ENCODE data around the gene GPT2. TPM values are rescaled to one million over a fixed set of nuclear protein-coding genes. Genes with fewer than 3 reads are reported as not detected.

GPT2 gene
- total RNA-seq, 1 experiment from 2014 or later, result 81.8 TPM

GRCh38 chr16:46950009-46950408, 65.8 kb downstream of the GPT2 start:
- Mint-ChIP-seq H3K4me1 (no peaks in the 10 kb centered on the region), H3K27ac (no peak overlapping the region; the same call in 1 of the 2 replicates), H3K4me3 (no peak overlapping the region), H3K9me3 (no peaks in the 10 kb centered on the region), H3K36me3 (peaks cover 4% of the 10 kb centered on the region), H3K27me3 (ENCODE audit: low read depth) (no peaks in the 10 kb centered on the region)
- ChIA-PET POLR2A (interaction anchor here (0.6 to 0.7 kb wide), 2 partner anchors 12 to 23 kb away, joined by 3 read pairs; no protein-coding TSS in a partner anchor), CTCF (interaction anchor here (1.0 to 1.6 kb wide), 3 partner anchors 21 to 1215 kb away, joined by 4 to 5 read pairs (median 4); no protein-coding TSS in a partner anchor)
- ATAC-seq, result no peak
- DNase-seq (ENCODE audit: low spot score), result no peak
- TF ChIP-seq CREM (CRISPR knock-in tag; IDR thresholded peaks at IDR 0.05) (no peak), PRRX2 (CRISPR knock-in tag; IDR thresholded peaks at IDR 0.05) (no peak), ZNF671 (CRISPR knock-in tag; IDR thresholded peaks at IDR 0.05) (no peak)

GRCh38 chr16:46954562-46954961, 70.4 kb downstream of the GPT2 start:
- DNase-seq (ENCODE audit: low spot score), result no peak
- POLR2A ChIA-PET, result interaction anchor here (0.6 kb wide), 1 partner anchor 891 kb away, joined by 3 read pairs; no protein-coding TSS in a partner anchor
- Mint-ChIP-seq H3K4me3 (no peak overlapping the region), H3K4me1 (peaks cover 22% of the 10 kb centered on the region), H3K9me3 (no peaks in the 10 kb centered on the region), H3K27ac (peak overlapping the region; percentile 18), H3K27me3 (ENCODE audit: low read depth) (no peaks in the 10 kb centered on the region), H3K36me3 (peaks cover 49% of the 10 kb centered on the region)
- ATAC-seq, result no peak
- CTCF ChIA-PET, result no interaction called here
- TF ChIP-seq SP1 (CRISPR knock-in tag; conservative IDR thresholded peaks at IDR 0.05), result no peak
- no peak for TF ChIP-seq PRRX2 (CRISPR knock-in tag; IDR thresholded peaks at IDR 0.05)
- TF ChIP-seq ZNF317 (CRISPR knock-in tag; IDR thresholded peaks at IDR 0.05; ENCODE audit: borderline replicate concordance, low read depth), result no peak
- TF ChIP-seq MAX (CRISPR knock-in tag; IDR thresholded peaks at IDR 0.05), result no peak
- TF ChIP-seq USF2 (CRISPR knock-in tag; IDR thresholded peaks at IDR 0.05), result no peak
- TF ChIP-seq, protein P1, sequence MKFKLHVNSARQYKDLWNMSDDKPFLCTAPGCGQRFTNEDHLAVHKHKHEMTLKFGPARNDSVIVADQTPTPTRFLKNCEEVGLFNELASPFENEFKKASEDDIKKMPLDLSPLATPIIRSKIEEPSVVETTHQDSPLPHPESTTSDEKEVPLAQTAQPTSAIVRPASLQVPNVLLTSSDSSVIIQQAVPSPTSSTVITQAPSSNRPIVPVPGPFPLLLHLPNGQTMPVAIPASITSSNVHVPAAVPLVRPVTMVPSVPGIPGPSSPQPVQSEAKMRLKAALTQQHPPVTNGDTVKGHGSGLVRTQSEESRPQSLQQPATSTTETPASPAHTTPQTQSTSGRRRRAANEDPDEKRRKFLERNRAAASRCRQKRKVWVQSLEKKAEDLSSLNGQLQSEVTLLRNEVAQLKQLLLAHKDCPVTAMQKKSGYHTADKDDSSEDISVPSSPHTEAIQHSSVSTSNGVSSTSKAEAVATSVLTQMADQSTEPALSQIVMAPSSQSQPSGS (CRISPR knock-in tag; IDR thresholded peaks at IDR 0.05; ENCODE audit: borderline replicate concordance, low read depth), result no peak
- TF ChIP-seq ZBTB43 (CRISPR knock-in tag; IDR thresholded peaks at IDR 0.05), result no peak
- TF ChIP-seq ARID4B (CRISPR knock-in tag; IDR thresholded peaks at IDR 0.05; ENCODE audit: borderline replicate concordance), result no peak
- TF ChIP-seq RELA (CRISPR knock-in tag; IDR thresholded peaks at IDR 0.05; ENCODE audit: borderline replicate concordance), result no peak
- no peak for TF ChIP-seq JUN (CRISPR knock-in tag; IDR thresholded peaks at IDR 0.05)
- TF ChIP-seq USF1 (CRISPR knock-in tag; IDR thresholded peaks at IDR 0.05), result no peak
- TF ChIP-seq, protein P2, sequence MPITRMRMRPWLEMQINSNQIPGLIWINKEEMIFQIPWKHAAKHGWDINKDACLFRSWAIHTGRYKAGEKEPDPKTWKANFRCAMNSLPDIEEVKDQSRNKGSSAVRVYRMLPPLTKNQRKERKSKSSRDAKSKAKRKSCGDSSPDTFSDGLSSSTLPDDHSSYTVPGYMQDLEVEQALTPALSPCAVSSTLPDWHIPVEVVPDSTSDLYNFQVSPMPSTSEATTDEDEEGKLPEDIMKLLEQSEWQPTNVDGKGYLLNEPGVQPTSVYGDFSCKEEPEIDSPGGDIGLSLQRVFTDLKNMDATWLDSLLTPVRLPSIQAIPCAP (CRISPR knock-in tag; IDR thresholded peaks at IDR 0.05), result no peak
- TF ChIP-seq ZBTB21 (CRISPR knock-in tag; IDR thresholded peaks at IDR 0.05; ENCODE audit: borderline replicate concordance), result no peak
- TF ChIP-seq ZNF416 (CRISPR knock-in tag; IDR thresholded peaks at IDR 0.05), result no peak
- TF ChIP-seq NR2C2 (CRISPR knock-in tag; IDR thresholded peaks at IDR 0.05), result no peak
- TF ChIP-seq MYBL2 (CRISPR knock-in tag; IDR thresholded peaks at IDR 0.05), result no peak
- TF ChIP-seq MXD4 (CRISPR knock-in tag; IDR thresholded peaks at IDR 0.05; ENCODE audit: borderline replicate concordance), result no peak
- TF ChIP-seq ZNF281 (CRISPR knock-in tag; IDR thresholded peaks at IDR 0.05), result no peak
- no peak for TF ChIP-seq ELF4 (CRISPR knock-in tag; IDR thresholded peaks at IDR 0.05; ENCODE audit: low read depth)

Measured in WTC11 (cell line).